LNCaP clone FGC (cell line): ENCODE measurements around the gene TOM1.
"Not testable (repeated sequence)": the region's sequence is repeated elsewhere in the genome, so short reads cannot be mapped to it uniquely, and the experiment has no call there.

Experiments used
- DNase-seq: peaks from one replicate; pipeline ENCODE4 v3.0.0-alpha.2; 2011; ENCODE audit warnings: low read depth
- H3K4me3 ChIP-seq: 2 replicates; pipeline ENCODE4 v1.5.1; 2011; ENCODE audit warnings: mild to moderate bottlenecking, low read depth, low read length, control low read depth
- CTCF ChIP-seq: IDR thresholded peaks from 2 replicates; pipeline ENCODE4 v1.5.1; 2012; ENCODE audit warnings: mild to moderate bottlenecking; ENCODE audit not compliant: control insufficient read depth, insufficient read depth; ENCODE audit errors: extremely low read depth

Gene TOM1

DNA sequence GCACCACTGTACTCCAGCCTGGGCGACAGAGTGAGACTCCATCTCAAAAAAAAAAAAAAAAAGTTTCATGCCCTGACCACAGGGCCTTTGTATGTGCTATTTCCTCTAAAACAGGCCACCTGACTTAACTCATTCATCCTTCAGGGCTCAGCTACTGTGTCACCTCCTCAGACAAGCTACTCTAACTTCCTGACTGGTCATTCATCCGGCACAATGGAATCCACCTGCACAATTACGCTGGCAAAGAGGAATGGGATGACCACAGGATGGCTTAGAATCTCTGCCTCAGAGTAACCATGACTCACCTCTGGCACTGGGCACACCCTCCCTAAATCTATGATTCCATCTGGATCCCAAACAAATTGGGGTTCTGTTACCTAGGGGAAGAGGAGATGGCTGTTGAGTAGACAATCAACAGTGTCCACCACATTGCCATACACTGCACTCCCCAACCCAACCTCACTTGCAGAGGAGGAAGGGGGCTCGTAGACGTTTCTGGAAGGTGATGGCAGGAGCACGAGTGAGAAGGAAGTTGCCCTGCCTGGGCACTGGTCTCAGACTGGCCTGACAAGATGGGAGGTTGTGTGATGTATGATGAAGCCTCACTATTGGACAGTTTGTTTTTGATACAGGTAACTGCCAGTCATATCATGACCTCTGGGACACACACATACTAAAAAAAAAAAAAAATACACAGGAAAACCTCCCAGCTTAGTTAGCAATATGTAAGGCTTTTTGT, 58.4 kb downstream of the TOM1 start:
- no peak overlapping the region for H3K4me3 ChIP-seq
- TF ChIP-seq CTCF = no peak
- no peak for DNase-seq

GRCh38 chr22:35359380-35360065, 59.8 kb downstream of the TOM1 start:
- TF ChIP-seq CTCF = no peak
- no peak overlapping the region for H3K4me3 ChIP-seq
- DNase-seq = no peak

- TF ChIP-seq CTCF = no peak
- H3K4me3 ChIP-seq = no peak overlapping the region
- no peak for DNase-seq
Measured at GRCh38 chr22:35361001-35361558, 61.4 kb downstream of the TOM1 start.

- no peak for TF ChIP-seq CTCF
- DNase-seq = no peak
- H3K4me3 ChIP-seq = no peak overlapping the region
Measured at GRCh38 chr22:35363566-35364086, 63.9 kb downstream of the TOM1 start.

DNA sequence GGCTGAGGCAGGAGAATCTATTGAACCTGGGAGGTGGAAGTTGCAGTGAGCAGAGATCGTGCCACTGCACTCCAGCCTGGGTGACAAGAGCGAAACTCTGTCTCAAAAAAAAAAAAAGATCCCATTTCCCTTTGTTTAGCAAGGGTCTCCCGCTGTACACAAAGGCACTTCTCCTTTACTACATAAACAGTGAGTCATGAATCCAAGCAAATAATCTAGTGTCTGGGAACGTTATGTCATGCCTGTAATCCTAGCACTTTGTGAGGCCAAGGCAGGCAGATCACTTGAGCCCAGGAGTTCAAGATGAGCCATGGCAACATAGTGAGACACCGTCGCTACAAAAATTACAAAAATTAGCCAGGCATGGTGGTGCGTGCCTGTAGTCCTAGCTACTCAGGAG, 64.5 kb downstream of the TOM1 start:
- not testable (repeated sequence) for DNase-seq, H3K4me3 ChIP-seq

- no peak for DNase-seq
- TF ChIP-seq CTCF = no peak
- H3K4me3 ChIP-seq = no peak overlapping the region
Measured at GRCh38 chr22:35367331-35367886, 67.7 kb downstream of the TOM1 start.

- no peak overlapping the region for H3K4me3 ChIP-seq
- no peak for TF ChIP-seq CTCF
- DNase-seq = no peak
Measured at GRCh38 chr22:35368386-35368785, 68.7 kb downstream of the TOM1 start.
